Measurements from ENCODE around the gene KIAA0930.
"Not testable (repeated sequence)": the region's sequence is repeated elsewhere in the genome, so short reads cannot be mapped to it uniquely, and the experiment has no call there.

Gene KIAA0930

DNA sequence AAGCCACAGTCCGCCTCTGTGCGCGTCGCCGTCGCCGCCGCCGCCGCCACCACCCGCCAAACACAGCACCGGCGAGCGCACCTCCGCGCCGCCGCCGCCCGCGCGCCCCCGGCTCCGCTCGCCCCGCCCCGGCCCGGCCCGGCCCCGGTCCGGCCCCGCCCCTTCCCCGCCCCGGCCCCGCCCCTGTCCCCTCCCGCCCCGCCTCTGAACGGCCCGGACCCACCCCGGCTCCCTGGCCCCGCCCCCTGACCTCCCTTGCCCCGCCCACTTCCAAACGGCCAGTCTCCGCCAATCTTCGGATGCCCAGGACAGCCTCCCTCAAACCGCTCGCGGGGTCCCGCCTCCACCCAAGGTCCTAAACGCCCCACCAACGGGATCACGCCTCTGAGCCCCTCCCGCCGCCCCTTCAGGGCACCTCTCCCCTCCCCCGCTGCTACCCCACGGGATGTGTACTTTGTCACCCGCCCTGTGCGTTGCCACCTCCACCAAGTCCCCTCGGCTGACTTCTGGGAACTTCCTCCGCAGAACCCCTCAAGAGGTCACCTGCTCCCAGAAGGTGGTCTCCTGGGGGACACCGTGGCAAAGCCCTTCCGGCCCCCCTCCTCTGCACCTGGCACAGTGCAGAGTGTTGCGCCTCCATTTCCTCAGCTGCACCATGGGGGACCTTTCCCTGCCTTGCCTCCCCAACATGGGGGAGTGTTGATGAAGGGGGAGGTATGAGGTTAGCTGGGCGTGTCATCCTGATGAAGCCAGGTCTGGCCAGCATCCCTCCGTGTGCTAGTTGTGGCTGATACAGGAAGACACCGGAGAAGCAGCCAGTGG lies at the start of gene KIAA0930:
KIAA0930 (minus strand) TSS at position 85 of the 822 bp plus-strand sequence. CDS start 191 bp downstream, outside the sequence.
- peak; percentile 74 for DNase-seq (ENCODE audit: low read depth)

DNA sequence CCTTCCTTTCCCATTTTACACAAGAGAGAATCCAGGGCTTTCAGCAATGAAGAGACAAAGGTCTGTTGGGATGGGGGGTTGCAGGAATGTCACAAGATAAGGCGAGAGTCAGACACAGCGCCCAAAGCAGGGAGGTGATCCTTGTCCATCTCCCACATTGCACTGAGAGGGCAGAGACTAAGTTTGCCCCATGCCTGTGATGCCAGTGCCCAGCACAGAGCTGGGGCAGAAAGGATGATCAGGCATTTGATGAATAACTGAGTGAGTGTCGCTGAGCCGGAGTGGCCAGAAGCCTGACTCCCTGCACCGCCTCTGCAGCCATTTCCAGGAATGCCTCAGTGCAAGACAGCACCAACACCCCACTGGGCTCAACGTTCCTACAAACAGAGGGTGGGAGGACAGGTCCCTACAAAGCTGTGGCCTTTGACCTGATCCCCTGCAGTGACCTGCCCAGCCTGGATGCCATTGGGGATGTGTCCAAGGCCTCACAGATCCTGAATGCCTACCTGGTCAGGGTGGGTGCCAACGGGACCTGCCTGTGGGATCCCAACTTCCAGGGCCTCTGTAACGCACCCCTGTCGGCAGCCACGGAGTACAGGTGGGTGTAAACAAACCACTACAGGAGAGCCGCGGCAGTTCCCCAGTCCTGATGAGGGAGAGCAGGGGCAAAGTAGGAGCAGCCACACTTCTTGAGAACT lies 46.3 kb upstream of the KIAA0930 start:
- no peak for DNase-seq (ENCODE audit: low read depth)

DNA sequence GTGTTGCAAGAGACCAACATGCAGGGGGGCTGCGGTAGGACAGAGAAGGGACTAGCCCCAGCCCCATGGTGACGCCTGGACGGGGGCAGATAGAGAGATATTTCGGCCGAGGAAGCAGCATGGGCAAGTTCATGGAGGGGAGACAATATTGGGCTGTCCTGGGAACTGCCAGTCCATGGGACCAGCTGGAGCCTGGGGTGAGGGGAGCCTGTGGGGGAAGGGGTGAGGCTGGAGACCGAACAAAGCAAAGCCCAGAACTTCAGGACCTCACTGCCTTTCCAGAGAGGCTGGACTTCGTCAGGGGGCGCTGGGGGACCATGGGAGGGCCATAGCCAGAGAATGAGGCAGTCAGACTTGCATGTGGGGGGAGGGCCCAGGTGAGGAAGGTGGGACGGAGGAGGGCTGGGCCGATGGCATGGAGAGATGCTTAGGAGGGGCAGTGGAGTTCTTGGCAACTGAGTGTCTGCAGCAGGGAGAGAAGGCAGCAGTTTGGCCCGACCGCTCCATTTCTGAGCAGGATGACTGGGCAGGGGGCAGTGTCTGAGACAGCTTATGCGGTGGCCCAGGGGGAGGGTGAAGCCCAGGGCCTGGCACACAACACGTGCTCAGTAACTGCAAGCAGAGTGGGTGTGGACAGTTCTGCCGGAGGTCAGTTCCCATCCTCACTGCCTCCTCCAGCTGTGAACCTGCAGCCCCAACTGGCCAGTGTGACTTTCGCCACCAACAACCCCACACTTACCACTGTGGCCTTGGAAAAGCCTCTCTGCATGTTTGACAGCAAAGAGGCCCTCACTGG lies 44.8 kb upstream of the KIAA0930 start:
- DNase-seq (ENCODE audit: low read depth), result no peak

DNA sequence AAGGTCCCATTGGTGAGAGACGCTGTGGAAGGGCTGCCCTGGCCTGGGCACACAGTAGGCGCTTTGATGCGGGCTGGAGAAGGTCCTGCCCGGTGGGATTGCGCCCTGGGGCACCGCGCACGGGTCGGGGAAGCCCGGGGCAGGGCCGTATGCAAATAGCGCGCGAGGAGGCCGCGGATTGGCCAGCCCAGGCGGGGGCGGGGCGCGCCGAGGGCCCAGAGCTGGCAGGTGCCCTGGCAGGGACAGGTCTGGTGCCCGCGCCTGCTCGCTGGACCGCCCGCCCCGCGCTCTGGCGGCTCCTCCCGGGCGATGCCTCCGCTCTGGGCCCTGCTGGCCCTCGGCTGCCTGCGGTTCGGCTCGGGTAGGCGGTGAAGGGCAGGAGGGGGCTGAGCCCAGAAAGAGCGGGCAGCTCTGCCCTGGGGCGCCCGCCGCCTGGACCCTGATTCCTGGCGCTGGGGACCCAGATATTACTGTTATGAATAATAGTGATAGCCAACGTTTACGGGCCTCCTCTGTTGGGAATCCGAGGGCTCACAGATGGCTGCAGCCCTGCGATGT lies 44.1 kb upstream of the KIAA0930 start, which contains the start of gene UPK3A:
UPK3A (plus strand) TSS at position 245 of the 558 bp plus-strand sequence; CDS start at position 310, 65 bp downstream.
- no peak for DNase-seq (ENCODE audit: low read depth)

DNA sequence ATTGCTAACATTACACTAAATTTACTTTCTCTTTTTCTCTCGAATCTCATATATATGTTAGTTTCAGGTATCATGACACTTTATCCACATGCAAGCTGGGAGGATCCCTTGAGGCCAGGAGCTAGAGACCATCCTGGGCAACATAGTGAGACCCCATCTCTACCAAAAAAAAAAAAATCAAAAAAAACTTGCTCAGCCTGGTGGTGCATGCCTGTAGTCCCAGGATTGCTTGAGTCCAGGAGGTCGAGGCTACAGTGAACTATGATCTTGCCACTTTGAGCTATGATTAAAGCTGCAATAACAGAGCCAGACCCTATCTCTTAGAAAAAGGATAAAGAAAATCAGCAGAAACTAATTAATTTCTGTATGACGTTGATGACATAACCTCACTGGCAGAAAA lies 40.3 kb upstream of the KIAA0930 start:
- DNase-seq (ENCODE audit: low read depth), result no peak

DNA sequence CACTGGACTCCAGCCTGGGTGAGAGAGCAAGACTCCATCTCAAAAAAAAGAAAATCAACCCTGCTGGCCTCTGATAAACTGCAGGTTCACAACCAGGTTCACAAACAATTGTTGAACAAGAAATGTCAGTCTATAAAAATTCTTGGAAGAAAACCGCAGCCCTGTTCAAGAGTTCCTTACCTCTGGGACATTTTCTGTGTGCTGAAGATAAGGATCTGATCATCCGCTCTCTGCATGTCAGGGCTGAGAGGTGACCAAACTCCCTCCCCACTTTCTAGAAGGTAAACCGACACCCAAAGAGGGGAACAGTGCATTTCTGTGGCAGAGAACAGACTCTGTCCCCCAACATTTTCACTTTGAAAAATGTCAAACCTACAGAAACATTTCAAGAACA lies 39.9 kb upstream of the KIAA0930 start:
- DNase-seq (ENCODE audit: low read depth), result no peak

DNA sequence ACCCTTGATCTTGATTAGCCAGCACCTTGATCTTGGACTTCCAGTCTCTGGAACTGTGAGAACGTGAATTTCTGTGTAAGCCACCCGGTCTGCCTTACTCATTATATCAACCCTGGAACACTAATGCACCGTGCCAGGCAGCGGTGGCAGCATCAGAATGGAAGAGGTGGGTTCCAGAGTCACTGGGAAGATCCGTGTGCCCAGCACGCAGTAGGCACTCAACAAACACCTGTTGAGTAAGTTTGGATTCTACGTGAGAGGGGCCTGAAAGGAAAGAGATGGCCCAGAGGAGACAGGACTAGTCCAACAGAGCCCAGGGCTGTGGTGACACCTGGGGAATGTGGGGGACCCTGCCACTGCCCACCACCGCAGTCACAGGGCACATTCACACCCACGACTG lies 37.4 kb upstream of the KIAA0930 start:
- DNase-seq (ENCODE audit: low read depth), result no peak

DNA sequence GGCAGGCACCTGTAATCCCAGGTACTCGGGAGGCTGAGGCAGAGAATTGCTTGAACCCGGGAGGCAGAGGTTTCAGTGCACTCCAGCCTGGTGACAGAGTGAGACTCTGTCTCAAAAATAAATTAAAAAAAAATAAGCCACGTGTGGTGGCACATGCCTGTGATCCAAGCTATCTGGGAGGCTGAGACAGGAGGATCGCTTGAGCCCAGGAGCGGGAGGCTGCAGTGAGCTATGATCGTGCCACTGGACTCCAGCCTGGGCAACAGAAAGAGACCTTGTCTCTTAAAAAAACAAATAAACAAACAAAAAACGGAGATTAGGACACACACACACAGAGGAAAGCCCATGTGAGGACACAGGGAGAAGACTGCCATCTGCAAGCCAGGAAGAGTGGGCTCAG lies 37.0 kb upstream of the KIAA0930 start:
- not testable (repeated sequence) for DNase-seq (ENCODE audit: low read depth)

DNA sequence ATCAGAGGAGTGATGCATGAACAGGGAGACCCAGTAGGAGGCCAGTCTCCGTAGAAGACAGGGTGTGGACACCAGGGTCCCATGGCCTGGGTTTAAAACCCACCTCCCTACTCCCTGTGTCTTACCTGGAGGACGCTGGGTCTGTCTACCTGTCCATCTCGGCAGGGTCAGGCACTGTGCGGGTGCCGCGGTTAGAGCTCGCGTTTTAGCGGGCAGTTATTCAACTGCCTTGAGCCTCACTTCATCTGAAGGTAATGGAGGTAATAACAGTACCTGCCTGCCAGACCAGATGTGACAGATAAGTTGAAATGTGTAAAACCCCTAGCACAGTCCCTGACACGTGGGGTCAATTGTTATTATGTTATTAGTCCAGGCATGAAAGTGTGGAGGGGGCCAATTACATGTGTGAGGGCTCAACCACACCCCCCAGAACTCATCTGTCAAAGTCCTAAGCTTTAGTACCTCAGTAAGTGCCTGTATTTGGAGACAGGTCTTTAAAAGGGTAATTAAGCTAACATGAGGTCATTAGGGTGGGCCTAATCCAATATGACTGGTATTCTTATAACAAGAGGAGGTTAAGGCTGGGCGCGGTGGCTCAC lies 35.9 kb upstream of the KIAA0930 start:
- no peak for DNase-seq (ENCODE audit: low read depth)

DNA sequence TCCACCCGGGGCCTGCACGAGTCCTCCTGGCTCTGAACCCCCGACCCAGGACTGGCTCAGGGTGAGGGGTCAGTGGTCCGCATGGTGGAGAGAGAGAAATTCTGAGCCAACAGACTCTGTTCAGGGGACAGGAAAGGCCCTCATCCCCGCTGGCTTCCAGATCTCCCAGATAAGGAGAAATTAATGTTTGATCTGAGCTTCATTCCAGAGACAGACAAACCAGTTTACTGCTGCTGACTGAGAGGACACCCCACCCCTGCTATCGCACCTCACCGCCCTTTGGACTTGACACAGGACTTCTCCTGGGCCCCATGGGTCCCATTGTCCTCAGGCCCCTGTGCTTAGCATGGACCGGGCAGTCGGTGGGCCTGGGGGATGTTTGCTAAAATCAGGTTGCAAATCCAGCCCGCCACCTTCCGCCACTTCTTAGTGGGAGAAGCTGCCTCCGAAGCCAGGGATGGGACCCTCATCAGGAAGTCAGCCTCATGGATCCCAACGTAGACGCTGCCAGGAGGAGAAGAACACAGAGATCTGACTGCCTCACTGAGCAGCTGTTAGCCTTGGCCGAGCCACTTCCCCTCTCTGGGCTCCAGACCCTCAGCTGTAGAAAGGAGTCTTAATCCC lies 32.9 kb upstream of the KIAA0930 start:
- DNase-seq (ENCODE audit: low read depth), result no peak

DNA sequence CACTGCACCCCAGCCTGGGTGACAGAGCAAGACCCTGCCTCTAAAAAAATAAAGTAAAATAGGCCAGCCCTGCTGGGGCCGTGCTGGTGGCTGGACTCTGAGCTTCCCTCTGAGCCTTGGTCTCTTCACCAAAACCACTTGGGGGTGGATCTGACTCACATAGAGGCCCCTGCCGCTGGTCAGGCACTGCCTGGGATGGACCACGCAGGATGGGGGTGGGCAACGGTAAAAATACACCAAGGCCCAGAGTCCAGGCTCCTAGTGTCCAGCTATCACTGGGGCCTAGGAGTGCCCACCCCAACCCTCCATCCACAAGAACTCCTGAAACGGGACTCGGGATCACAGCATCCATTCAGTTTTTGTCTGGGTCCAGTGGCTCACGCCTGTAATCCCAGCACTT lies 31.8 kb upstream of the KIAA0930 start:
- DNase-seq (ENCODE audit: low read depth), result no peak

DNA sequence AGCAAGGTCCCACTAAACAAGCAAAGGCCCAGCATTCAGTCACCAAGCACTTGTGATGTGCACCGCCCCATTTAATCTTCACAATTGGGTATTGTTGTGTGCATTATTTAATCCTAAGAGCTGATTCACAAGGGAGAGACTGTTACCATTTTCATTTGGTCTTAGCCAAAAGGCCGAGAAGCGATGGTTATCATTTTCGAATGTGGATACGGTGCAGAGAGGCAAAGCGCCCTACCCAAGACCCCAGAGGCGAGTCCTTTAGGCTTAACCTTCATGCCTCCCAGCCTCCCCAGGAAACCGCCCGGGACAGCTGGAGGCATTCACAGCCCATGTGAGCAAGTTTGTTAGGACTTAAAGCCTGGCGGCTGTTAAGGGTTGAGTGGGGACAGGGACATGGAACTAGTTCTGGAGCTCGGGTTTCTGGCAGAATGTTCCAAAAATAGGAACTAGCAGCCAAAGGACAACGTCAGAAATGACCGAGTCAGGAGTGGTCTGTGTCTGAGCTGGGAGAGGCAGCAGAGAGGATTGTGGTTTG lies 31.0 kb upstream of the KIAA0930 start:
- DNase-seq (ENCODE audit: low read depth), result peak; percentile 66

DNA sequence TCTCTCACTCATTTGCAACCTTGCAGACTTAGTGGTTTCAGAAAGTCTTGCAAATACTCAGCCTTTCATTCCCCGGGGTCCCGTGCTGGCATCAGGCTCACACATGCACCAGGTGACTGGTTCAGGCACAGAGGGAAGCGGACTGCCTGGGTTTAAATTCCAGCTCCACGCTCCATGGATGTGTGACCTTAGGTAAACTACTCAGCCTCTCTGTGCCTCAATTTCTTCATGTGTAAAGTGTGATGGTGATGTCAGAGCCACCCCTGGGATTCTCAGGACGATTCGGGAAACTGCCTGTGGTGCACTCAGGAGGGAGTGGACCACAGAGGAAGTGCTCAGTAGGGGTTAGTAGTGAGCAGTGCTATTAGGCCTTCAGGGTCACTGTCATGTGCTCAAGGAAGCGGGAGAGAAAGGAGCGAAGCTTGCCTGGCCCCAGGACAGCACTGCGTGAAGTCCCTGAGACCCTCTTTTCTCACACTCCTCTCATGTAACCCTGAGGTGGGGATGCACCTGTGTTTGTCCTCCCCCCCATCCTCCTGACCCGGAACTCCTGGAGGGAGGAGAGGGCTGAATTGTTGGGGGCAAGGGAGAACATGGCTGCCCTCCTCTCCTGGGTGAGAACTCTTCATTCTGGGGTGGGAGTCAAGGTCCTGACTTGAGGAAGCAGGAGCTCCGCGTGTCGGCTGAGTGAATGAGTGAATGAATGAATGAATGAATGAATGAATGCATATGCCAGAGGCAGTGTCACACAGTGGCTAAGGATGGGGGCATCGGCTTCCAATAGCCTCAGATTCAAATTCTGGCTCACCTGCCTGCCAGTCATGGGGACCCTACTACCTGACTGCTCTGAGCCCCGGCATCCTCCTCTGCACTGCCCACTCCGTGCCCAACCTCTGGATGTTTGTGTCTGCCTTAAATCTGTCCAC lies 29.7 kb upstream of the KIAA0930 start:
- DNase-seq (ENCODE audit: low read depth), result no peak

DNA sequence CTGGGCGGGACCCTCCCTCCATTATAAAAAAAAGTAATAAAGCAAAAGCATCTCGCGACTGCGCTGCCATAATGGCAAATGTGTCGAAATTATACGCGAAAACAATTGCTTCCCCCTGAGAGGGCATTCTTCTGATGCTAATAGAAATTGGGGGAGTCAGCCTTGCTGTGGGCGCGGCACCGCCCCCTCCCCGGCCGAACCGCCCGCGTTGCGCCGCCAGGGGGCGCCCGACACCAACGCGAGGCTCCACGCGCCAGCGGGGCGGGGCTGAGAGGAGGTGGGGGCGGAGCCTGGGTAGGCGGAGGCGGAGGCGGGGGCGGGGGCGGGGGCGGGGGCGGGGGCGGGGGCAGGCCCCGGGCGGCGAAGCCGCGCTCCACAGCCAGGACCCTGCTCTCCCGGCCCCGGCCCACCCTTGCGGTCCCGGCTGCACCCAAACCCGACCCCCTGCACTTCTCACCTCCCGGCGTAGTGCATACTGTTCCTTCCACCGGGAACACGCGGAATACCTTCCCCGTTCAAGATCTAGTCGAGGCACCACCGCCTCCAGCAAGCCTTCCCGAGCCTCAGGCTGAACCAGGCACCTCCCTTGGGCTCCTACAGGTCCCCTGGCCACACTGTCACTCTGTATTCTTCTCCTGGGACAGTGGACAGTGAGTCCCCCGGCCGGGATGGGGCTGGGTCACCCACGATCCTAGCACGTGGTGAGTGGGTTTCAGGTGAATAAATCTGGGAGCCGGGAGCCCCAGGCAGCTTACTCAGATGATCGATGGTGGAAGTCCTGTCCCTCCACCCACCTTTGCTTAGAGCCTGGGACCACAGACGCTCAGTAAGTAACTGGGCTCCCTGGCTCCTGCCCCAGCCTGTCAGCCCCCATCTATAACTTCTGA lies 28.5 kb upstream of the KIAA0930 start:
- DNase-seq (ENCODE audit: low read depth), result peak; percentile 69

DNA sequence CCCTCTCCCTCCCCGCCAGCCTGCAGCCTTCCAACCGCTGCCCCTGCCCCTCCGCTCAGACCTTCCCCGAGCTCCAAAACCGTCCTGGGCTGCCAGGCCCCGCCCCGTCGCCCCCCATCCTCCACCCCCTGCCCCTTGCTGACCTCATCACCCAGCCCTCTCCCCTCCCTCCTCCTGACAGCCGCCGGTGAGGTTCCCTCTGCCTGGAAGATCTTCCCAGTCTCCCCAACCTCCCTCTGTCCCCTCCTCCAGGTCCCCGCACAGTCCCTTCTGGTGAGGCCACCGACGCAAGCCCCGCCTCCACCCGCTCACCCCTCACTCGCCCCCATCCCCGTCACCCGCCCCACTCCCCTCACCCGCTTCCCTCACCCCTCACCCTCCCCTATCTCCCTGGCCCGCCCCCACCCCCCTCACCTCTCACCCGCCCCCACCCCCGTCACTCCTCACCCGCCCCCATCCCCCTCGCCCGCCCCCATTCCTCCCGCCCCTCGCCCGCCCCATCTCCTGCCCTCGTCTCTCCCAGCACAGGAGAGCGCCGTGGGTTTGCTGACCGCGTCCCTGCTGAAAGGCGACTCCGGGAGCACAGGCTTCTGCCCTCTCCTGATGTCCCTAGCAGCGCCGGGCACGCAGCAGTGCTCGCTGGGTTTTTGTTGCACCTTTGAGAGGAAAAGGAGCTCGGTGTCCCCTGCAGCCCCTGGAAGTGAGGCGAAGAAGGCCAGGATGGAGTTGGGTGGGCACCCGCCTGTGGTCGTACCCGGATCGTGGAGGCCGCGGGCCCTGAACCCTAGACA lies 27.7 kb upstream of the KIAA0930 start:
- peak; percentile 36 for DNase-seq (ENCODE audit: low read depth)

DNA sequence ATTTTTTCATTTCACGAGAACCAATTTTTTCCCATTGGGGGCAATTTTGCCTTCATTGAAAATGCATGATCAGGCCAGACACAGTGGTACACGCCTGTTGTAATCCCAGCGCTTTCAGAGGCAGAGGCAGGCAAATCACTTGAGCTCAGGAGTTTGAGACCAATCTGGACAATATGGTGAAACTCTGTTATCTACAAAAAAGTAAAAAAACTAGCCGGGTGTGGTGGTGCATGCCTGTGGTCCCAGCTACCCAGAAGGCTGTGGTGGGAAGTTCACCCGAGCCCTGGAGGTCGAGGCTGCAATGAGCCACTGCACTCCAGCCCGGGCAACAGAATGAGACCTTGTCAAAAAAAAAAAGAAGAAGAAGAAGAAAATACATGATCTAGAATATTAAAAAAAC lies 24.8 kb upstream of the KIAA0930 start:
- no peak for DNase-seq (ENCODE audit: low read depth)

DNA sequence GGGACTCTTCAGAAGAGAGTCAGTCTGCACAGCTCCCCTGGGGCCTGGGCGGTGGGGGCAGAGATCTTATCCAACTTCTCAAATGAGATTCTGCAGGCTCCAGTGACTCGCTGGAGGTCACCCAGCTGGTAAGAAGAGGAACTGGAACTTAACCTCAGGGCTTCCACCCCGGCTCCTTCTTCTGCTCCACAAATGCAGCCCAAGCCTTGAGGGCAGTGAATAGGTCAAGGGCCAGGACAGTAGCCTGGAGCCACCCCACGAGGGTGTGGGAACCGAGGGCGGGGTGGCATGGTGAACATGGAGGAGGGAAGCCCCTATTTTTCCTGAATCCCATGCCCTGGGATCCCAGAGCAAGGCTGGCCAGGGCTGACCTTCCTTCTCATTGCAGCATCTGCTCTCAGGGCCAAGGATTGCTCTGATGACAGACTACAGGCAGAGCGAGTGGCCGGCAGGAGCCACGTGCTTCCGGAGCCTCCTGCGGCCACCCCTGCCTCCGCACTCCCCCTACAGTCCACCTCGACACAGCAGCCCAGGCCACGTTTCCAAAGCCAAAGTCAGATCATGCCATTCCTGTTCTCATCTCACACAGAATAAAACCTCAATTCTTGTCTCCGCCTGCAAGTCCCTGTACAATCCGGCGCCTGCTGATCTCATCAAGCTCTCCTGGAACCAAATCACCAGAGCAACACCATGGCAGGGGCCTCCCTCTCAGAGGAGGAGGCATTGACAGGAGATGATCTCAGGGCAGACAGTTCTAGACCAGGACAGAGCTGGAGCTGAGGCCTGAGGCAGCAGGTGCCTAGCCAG lies 23.0 kb upstream of the KIAA0930 start:
- peak; percentile 86 for DNase-seq (ENCODE audit: low read depth)
